HG02981 (cell line): ENCODE data around the gene AICDA.
"Not testable (repeated sequence)": the region's sequence is repeated elsewhere in the genome, so short reads cannot be mapped to it uniquely, and the experiment has no call there.

Experiments used
- ATAC-seq: cut with Tn5 transposase; IDR thresholded peaks from one replicate; pipeline ENCODE4 v1.9.1; 2021; ENCODE audit warnings: mild to moderate bottlenecking, moderate library complexity; ENCODE audit not compliant: unreplicated experiment

Gene AICDA

DNA sequence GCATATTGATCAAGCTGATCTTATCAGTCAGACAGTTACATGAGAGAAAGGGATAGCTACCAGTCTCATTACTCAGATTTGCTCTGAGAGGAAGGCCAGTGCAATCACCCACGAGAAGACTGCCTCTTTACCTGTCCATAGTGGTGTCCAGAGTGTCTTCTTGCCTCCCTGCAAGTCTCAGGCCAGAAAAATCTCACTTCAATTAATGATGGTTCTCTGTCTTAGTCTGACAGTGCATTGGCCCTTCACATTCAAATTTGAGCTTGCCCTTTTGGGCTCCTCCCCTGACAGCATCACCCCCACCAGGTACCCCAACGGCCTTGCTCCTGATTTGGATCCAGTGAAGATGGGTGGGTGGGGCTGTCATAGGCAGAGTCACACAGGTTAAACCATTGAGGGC is at the start of gene AICDA:
Gene AICDA, minus strand, starts transcription at position 231 of the 400 bp plus-strand sequence. Its CDS starts 92 bp downstream, at position 139.
- no peak for ATAC-seq

DNA sequence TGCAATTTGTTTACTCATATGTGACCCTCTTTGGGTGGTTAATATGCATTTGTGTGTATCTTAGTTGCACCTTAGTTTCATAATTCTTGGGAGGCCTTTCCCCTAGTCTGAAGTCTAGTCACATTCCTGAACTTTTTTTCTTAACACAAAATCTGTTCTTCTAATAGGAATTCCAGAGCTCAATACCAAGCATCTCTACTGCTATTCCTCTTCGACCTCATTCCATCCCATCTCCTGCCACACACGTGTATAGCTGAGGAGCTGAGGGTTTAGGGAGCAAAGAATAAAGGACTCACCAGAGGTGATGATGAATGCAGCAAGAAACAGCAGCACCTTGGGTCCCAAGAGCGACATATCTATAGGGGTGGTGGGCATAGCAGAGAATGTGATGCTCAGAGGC is 49.1 kb upstream of the AICDA start:
- no peak for ATAC-seq

DNA sequence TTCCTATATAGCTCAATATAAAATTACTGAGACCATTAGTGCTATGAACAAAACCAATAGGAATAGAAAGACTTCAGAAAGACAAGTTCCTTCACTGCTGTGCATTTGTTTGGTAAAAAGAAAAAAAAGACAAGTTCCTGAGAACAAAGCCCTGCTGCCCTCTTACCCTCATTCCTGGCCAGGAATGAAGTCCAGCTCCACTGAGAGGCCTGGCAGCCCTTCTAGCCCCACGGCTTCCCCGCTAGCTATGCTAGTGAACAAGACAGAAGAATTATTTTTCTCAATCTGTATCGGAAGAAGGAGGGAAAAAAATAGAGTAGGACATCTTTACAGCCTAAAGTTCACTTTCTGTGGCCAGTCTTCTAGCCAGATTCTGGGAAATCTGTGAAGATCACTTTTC is 48.4 kb upstream of the AICDA start:
- ATAC-seq = no peak

DNA sequence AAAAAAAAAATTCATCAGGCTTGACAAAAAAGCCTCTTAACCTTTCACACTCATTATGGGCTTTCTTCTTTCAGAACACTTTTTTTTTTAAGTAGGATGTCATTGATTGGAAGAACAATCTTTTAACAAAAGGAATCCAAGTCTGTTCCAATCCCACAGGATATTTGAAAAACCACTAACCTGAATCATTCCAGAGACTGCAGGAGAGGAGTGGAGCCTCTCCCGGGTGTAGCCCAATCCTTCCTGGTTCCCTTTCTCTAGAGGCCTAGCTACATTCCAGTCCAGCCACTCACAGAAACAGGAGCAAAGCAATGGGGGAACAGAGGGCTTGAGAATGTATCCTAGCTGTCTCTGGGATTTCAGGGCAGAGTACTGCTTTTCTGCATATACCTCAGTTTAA is 45.7 kb upstream of the AICDA start:
- no peak for ATAC-seq

DNA sequence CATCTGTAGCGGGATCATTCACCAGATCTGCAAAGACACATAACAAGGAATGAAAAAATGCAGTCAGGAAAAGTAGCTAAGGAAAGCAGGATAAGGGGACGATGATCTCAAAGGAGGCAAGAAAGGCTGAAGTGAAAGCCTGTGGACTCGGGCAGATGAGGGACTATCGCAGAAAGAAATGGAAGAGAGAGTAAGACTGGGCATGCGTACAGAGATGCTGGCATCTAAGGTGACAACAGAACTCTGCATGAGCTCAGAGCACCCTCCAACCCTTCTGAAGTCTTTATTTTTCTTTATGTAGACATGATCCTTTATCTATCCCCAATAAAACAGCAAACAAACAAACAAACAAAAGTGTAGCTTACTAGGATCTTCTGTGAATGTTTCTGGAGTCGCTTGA is 42.8 kb upstream of the AICDA start:
- no peak for ATAC-seq

DNA sequence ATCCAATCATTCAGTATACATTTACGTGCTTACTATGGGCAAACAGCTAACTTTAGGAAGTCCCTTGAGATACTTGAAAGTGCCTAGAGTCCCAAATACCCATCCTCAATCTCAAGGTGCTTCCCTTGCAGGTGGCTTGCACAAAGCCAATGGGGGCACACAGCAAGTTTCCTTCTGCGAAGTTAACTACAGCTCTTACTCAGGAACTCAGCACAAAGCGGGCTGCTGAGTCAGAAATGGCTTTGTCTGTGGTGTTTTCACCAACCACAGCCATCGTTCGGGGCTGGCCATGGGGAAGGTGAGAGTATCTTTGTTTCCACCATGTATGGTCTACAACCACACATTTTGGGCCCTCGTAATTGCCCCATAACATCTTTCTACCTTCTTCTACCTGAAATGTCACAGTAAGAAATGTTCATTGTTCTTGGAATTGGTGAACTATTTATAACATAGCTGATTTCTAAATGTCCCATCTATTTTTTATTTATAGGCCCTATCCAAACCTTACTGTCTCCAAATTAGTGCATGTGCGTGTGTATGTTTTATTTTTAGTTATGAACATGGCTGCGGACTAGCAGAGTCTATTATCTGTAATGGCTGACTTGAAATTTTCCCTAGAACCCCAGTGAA is 36.0 kb upstream of the AICDA start:
- peak; percentile 85 for ATAC-seq

DNA sequence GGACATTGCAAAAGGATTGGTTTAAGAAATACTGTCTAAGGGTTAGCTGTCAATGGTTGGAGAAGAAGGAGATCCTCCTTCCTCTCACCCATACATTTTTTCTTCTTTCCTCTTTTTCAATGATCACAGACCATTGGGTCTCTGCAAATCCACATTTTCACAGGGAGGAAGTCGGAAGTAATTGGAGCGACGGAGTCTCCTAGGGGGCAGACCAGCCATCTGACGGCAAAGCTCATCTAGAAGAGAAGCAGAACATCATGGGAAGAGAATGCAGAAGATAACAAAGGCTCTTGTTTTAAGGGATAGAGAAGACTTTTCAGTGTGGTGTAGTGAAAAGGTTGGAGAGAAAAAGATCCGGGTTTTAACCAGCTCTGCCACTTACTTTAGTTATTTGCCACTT is 35.3 kb upstream of the AICDA start:
- no peak for ATAC-seq

DNA sequence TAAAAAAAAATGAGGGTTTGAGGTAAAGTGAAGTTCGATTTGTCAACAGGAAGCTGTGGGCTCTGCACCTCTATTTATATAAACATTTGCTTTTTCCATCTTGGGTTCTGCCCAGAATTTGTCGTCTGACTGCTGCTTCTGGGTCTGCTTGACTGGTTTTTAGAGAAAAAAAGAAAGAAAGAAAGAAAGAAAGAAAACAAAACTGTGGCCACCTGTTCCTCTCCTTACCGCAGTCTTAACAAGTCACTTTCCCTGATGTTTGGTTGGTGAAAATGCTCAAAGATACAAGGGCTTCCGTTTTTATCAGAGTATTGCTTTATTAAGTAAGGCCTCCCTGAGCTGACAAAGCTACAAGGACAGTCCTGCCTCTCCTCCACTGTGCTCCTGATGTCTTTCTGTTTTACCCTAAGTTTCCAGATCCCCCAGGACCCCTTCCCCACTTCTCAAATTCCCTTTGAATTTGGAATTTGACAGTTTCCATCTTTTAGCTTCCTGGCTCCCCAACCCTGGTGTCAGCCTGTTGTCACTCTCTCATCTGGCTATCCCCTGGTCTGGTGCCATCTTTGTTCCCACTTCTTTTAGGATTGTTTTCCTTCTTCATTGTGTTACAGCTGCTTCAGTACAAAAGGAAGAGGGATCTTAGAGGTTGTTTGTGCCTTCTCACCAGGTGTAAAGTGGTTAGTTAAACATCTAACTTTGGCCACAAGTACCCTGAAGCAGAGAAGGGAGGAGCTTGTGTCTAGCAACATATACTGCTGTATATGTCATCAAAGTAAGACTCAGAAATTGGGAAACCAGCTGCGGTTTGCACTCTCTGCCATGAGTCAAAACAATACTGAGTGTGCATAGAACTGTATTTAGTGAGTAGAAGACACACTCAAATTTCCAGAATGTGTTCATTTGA is 31.9 kb upstream of the AICDA start:
- peak; percentile 65 for ATAC-seq

DNA sequence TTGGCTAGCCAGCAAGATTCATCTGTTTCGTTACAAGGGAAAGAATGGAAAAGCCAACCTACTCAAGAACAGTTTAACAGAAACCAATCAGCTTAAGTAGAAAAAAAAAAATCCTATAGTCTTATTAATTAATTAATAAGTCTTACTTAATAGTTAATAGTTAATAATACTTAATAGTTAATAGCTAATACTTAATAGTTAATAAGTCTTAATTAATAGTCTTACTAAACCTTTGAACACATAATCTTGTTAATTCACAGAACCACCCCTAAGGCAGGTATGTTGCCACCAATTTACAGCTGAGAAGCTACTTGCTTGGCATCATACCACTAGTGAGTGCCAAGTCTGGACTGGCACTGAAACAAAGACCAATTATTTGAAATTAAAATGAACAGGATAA is 30.1 kb upstream of the AICDA start:
- ATAC-seq = no peak

DNA sequence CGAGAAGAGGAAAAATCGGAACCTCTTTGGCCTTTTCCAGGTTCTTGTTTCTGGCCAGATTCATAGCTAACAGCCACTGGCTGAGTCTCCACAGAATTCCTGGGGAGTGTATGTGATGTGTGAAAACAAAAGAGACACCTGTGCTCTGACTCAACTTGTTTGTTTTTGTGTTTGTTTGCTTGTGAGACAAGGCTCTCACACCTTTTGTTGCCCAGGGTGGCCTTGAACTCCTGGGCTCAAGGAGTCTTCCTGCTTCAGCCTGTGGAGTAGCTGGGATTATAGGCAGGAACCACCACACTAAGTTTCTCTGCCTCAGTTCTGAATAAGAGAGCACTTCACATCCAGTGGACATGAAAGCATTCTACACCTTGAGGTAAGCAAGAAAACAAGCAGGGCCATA is 27.3 kb upstream of the AICDA start:
- ATAC-seq = no peak

DNA sequence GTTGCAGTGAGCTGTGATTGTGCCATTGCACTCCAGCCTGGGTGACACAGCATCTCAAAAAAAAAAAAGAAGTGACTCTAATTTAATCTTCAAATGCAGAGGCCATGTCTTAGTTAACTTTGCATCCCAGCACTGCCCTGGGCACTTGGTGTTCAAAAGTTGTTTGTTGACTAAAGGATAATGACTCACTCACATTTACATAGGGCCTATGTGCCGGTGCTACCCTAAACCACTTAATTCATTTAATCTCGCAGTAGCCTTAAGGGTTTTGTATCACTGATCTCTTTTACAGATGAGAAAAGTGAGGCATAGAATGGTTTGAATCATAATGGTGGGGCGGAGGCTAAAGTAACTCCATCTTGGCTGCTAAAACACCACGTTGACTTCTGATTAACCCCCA is 26.3 kb upstream of the AICDA start:
- ATAC-seq = no peak

DNA sequence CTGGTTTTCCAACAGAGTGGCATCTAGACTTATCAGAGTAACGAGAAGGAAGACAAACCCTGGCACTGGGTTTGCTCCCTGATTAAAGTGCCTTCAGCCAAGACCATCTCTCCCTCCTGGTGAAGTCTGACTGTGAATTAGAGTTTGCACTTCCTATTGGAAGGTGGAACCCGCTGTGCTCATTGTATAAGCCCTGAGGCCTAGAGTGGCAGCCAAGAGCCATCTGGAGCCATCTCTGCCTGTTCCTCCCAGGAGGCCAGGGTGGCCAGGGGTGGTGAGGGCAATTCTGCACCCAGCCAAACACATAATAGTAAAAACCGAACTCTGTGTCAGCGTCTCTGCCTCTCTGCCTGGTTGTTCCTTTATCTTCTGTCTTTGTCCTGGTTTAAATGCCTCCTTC is 25.0 kb upstream of the AICDA start:
- ATAC-seq = no peak

DNA sequence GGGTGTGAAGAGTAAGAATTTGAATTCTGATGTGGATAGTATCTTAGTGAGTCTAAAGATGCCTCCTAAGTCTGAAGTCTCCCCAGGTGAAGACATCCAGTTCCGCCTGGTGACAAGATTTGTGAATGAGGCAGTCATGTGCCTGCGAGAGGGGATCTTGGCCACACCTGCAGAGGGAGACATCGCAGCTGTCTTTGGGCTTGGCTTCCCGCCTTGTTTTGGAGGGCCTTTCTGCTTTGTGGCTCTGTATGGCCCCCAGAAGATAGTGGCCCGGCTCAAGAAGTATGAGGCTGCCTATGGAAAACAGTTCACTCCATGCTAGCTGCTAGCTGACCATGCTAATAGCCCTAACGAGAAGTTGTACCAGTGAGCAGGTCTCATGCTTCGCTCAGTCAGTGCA is 24.6 kb upstream of the AICDA start:
- no peak for ATAC-seq

DNA sequence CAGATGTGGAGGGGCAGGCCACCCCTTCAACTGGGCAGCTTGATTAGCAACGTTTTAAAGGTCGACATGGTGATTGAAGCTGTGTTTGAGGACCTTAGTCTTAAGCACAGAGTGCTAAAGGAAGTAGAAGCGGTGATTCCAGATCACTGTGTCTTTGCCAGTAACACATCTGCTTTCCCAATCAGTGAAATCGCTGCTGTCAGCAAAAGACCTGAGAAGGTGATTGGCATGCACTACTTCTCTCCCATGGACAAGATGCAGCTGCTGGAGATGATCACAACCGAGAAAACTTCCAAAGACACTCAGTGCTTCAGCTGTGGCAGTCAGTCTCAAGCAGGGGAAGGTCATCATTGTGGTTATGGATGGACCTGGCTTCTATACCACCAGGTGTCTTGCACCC is 23.9 kb upstream of the AICDA start:
- ATAC-seq = no peak

DNA sequence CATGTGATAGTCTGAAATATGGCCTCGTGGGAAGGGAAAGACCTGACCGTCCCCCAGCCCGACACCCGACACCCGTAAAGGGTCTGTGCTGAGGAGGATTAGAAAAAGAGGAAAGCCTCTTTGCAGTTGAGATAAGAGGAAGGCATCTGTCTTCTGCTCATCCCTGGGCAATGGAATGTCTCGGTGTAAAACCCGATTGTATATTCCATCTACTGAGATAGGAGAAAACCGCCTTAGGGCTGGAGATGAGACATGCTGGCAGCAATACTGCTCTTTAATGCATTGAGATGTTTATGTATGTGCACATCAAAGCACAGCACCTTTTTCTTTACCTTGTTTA is 23.3 kb upstream of the AICDA start:
- ATAC-seq = not testable (repeated sequence)

DNA sequence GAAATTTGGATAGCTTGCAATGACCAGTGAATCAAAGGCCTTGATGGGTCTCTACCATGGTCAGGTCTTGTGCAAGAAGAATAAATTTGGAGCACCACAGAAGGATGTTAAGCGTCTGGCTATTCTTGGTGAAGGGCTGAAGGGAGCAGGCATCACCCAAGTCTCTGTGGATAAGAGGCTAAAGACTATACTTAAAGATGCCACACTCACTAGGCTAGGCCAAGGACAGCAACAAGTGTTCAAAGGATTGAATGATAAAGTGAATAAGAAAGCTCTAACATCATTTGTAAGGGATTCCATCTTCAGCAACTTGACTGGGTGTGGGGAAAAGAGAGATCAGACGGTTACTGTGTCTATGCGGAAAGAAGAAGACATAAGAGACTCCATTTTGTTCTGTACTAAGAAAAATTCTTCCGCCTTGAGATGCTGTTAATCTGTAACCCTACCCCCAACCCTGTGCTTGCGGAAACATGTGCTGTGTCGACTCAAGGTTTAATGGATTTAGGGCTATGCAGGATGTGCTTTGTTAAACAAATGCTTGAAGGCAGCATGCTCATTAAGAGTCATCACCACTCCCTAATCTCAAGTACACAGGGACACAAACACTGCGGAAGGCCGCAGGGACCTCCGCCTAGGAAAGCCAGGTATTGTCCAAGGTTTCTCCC is 22.8 kb upstream of the AICDA start:
- ATAC-seq = not testable (repeated sequence)

DNA sequence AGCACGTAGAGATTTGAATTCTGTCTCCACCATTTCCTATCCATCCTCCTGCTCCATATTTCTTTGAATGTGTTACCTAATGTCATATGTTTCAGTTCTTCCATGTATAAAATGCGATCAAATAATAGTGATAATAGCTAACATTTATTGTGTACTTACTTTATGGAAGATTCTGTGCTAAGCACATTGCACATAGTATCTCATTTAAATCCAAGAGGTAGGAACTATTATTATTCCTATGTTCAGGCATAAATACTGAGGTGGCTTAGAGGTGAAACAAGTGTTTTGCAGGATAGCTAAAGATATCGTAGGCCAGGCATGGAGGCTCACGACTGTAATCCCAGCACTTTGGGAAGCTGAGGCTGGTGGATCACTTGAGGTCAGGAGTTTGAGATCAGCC is 17.5 kb upstream of the AICDA start:
- no peak for ATAC-seq

DNA sequence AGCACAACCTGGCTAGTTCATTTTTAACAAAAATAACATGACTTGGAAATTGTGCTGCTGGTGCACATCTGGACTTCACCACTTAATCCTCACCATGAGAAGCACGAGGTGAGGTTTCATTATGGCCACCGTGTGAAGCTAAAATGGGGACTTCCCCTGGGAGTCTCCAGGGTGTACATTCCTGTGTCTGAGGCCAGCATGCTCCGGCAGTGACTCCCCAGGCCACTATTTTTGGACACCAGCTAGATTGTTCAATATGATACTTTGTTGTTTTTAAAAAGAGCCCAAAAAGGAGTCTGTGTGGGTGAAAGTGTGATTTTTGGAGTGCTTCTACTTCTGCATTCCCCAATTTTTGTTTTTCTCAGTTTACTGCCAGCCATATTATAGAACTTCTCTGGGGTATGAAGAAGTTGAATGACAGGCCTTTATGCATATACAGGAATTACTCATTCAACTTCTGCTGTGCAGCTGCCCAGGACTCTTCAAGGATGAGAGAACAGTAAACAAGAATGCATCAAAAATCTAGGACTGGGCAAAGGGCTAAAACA is 16.9 kb upstream of the AICDA start:
- ATAC-seq = peak; percentile 93

DNA sequence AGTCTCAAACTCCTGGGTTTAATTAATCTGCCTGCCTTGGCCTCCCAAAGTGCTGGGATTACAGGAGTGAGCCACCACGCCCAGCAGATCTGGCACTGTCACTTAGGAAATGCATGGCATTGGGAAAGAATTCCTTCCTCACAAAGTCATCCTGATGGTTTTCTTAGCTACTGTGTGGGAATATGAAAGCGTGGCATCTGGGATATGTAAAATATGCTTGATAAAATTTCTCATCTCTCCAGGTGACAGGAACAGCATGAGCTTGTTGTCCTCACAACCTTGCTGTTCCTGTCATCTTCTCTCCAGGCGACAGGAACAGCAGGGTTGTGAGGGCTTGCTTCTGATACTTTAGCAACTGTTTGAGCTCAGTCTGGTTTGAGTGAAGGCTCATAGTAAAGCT is 16.1 kb upstream of the AICDA start:
- no peak for ATAC-seq

DNA sequence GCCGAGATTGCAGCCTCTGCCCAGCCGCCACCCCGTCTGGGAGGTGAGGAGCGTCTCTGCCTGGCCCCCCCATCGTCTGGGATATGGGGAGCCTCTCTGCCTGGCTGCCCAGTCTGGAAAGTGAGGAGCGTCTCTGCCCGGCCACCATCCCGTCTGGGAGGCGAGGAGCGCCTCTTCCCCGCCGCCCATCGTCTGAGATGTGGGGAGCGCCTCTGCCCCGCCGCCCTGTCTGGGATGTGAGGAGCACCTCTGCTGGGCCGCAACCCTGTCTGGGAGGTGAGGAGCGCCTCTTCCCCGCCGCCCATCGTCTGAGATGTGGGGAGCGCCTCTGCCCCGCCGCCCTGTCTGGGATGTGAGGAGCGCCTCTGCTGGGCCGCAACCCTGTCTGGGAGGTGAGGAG is 12.1 kb upstream of the AICDA start:
- not testable (repeated sequence) for ATAC-seq

DNA sequence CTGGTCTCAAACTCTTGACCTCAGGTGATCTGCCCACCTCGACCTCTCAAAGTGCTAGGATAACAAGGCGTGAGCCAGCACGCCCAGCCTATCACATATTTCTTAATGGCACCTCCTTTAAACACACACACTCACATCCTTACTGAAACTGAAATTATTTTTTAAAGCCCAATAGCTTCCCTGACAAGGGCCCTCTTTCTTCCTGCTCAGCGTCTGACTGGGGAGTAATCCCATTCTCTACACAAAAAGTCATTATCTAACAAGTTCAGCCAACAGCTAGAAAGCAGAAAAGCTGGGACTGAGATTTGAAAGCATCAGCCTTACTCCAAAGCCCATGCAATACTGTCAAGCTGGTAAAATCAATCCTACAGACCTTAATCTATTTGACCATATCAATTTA is 10.0 kb upstream of the AICDA start:
- no peak for ATAC-seq

DNA sequence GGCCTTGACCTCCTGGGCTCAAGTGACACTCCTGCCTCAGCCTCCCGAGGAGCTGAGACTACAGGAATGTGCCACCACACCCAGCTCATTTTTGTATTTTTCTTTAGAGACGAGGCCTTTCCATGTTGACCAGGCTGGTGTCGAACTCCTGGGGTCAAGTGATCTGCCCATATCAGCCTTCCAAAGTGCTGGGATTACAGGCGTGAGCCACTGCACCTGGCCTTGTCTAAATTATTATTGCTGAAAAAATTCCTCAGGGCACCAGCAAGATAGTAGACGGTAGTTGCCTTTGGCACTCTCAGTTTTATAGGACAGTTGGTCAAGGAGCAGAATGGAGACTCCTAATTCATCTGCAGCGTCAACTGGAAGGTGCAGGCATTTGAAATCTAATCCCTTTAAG is 2.5 kb upstream of the AICDA start:
- no peak for ATAC-seq
